Measurements from ENCODE around the gene DES.

DES gene

GRCh38 chr2:219457784-219458369 lies 39.7 kb downstream of the DES start:
- peak; percentile 25 for DNase-seq (ENCODE audit: low read depth)

GRCh38 chr2:219458996-219459395 lies 40.8 kb downstream of the DES start:
- no peak for TF ChIP-seq CTCF (IDR thresholded peaks at IDR 0.05; ENCODE audit: insufficient read depth, low read depth, low read length, missing control alignments)
- no peak for DNase-seq (ENCODE audit: low read depth)
- no peak overlapping the region for H3K4me3 ChIP-seq (ENCODE audit: low read depth, low read length)

More at GRCh38 chr2:219457784-219458369, 39.7 kb downstream of the DES start:
- no peak overlapping the region for H3K4me3 ChIP-seq (ENCODE audit: low read depth, low read length)
- TF ChIP-seq CTCF (IDR thresholded peaks at IDR 0.05; ENCODE audit: insufficient read depth, low read depth, low read length, missing control alignments) = peak; percentile 21

- H3K4me3 ChIP-seq (ENCODE audit: low read depth, low read length) = no peak overlapping the region
- TF ChIP-seq CTCF (IDR thresholded peaks at IDR 0.05; ENCODE audit: insufficient read depth, low read depth, low read length, missing control alignments) = peak; percentile 94
- peak; percentile 52 for DNase-seq (ENCODE audit: low read depth)
These were observed 41.5 kb downstream of the DES start for GRCh38 chr2:219459460-219460311.

- no peak for DNase-seq (ENCODE audit: low read depth)
- no peak for TF ChIP-seq CTCF (IDR thresholded peaks at IDR 0.05; ENCODE audit: insufficient read depth, low read depth, low read length, missing control alignments)
- H3K4me3 ChIP-seq (ENCODE audit: low read depth, low read length) = no peak overlapping the region
These were observed 42.3 kb downstream of the DES start for GRCh38 chr2:219460424-219460926.

- peak; percentile 40 for DNase-seq (ENCODE audit: low read depth)
- H3K4me3 ChIP-seq (ENCODE audit: low read depth, low read length) = no peak overlapping the region
These were observed 42.9 kb downstream of the DES start for GRCh38 chr2:219461047-219461514.

GRCh38 chr2:219461669-219462068 lies 43.5 kb downstream of the DES start:
- no peak overlapping the region for H3K4me3 ChIP-seq (ENCODE audit: low read depth, low read length)
- DNase-seq (ENCODE audit: low read depth) = no peak
- TF ChIP-seq CTCF (IDR thresholded peaks at IDR 0.05; ENCODE audit: insufficient read depth, low read depth, low read length, missing control alignments) = no peak

More at GRCh38 chr2:219461047-219461514, 42.9 kb downstream of the DES start:
- TF ChIP-seq CTCF (IDR thresholded peaks at IDR 0.05; ENCODE audit: insufficient read depth, low read depth, low read length, missing control alignments) = no peak

Measured in GM12865 (cell line).